GM19463 (cell line): ENCODE results near the gene GABRB1.

Experiments
- ATAC-seq: cut with Tn5 transposase; IDR thresholded peaks from one replicate; pipeline ENCODE4 v1.9.1; 2021; ENCODE audit warnings: mild to moderate bottlenecking, moderate library complexity; ENCODE audit not compliant: unreplicated experiment

GABRB1 gene

DNA sequence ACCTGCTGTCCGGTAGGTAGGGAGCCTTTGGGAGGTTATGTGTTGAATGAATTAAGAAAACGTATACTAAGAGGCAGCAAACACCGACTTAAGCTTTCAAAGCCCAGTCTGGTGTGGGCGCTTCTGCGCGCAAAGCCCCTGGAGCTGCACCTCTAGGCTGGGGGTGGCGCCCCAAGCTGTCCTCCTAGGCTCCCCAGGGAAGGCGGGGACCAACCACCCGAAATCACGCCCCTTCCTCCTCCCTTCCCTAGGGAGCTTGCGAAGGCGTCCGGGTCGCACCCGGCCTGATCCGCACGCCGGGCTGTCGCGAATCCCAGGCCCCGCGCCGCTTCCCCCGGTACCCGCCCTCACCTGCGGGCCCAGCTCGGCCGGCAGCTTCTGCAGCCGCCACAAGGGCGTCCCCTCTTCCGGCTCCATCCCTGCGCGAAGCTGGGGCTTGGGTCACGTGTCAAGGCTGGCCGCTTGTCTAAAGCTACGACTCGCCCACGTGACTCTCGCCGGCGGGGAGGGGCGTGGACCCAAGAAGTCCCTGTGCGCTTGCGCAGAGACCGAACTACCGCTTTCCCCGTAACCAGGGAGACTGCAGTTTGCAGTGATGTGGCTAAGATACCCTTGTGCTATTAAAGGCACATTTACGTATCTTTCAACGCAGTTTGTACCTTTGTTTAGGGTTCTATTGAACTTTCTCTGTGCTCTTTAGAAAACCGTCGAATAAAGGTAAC is 432.0 kb downstream of the GABRB1 start, which contains the start of gene COMMD8:
COMMD8 (minus strand) TSS at position 468 of the 722 bp plus-strand sequence; CDS start at position 417, 51 bp downstream.
- peak; percentile 87 for ATAC-seq

DNA sequence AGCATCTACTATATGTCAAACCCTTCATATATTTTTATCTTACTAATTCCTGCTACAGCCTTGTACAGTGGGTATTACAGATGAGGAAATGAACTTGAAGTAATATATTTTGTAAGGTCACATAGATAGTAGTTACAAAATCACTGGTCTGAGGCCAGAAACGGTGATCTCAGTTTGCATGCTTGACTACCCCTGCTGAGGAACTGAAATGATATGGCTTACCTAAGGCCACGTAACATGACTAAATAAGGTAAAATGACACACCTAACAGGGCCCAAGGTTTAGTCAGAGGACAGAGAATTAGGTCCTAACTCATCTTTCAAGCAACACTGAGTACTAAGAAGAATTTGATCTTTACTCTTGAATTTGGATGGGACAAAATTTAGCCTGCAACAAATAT is 433.6 kb downstream of the GABRB1 start:
- peak; percentile 11 for ATAC-seq

DNA sequence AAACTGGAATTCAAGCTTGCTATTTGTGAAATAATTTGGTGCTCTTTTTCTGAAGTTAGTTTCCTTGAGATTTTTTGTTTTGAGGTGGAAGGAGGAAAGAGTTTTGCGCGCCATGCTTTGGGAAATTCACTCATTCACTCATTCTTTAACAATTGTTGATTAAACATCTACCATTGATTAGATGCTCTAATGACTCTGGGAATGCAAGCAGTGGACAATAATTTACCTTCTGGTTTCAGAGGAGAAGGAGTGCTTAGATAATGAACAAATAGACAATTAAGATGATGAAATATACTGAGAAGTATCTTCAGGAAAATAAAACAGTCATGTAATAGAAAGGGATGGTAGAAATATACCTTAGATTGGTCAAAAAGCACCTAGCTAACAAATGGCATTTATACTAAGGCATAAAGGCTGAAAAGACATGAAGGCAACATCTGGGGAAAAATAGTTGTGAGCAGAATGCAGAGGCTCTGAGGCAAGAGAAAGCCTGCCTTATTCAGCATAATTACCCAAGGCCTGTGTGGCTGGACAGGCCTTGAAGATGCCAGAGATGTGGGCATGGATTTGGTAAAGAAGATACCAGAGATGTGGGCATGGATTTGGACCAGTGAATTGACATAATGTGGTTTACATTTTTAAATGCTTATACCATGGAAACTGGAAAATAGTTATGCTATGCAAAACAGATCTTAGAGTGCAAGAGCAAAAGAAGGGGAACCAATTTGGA is 434.9 kb downstream of the GABRB1 start:
- no peak for ATAC-seq

DNA sequence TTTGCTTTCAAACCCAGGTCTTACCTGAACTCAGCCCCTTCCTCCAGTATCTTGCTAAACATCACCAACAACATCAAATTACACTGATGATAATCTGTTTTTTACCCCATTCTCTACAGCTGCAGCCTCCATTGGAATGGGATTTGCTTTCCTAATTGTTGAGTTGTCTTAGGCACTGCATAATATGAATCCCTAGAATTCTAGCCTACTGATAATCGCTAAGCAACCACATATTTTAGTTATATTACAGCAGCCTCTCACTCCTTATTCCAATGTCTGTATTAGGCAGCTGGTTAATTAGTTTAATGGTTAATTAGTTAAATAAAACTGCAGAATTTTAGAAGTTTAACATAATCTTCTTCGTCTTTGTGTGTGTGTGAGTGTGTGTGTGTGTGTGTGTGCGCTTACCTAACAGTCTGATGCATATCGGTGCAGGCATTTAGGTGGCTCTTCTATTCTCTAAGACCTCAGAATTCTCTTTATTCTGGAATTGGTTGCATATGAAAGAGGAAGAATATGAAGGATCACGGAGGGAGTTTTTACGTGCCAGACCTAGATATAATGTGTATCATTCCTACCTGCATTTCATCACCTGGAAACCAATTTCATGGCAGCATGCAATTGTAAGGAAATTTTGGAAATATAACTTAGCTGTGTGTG is 437.5 kb downstream of the GABRB1 start:
- no peak for ATAC-seq

DNA sequence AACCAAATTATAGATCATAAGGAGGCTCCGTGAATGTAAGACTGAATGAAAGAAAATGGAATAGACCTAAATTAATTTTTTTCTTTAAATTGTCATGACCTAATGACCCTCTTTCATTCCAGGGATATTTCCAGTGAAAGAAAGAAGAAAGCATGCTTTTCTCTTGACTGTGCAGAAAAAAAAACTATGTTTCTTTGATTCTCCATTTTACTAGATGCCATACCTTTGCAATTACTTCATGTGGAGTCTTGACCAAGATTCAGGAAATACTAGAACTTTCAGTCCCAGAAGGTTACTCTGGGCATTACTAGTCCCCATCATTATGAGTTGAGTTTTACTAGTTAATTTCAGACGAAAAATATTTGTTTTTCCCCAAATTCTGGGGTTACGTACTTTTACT is 438.6 kb downstream of the GABRB1 start:
- ATAC-seq, result no peak

DNA sequence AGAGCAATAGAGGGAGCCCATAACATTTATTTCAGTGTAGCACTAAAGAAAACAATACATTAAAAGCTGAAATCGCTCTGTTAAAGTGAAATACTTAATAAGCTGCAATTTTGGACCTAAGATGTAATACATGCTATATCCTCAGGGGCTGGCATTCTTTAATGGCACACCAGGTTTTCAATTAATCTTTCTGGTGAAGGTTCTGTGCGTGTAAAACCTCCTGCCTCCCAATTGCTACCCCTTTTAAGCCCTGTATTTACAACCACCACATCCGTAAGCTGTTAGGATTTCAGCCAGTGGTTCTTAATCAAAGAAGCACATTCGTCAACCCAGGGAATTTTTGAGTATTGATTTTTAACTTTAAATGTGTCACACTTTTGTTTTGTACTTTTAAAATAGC is 439.7 kb downstream of the GABRB1 start:
- ATAC-seq, result no peak

DNA sequence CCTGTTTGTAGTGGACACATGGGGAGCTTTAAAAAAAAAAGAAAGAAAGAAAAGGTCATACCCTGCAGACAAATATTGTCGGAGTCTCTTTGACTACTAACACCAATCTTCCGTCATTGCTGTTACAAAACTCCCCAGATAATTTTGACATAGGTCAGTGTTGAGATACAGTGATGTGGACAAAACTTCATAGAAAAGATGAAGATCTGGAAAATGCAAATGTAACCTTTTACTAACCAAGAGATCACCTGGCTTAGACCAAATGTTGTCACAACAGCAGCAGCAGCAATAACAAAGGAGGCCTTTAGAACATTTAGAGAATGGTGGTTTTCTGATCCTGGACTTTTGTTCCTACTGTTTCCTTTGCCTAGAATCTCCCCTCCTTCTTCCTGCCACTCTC is 440.2 kb downstream of the GABRB1 start:
- no peak for ATAC-seq

DNA sequence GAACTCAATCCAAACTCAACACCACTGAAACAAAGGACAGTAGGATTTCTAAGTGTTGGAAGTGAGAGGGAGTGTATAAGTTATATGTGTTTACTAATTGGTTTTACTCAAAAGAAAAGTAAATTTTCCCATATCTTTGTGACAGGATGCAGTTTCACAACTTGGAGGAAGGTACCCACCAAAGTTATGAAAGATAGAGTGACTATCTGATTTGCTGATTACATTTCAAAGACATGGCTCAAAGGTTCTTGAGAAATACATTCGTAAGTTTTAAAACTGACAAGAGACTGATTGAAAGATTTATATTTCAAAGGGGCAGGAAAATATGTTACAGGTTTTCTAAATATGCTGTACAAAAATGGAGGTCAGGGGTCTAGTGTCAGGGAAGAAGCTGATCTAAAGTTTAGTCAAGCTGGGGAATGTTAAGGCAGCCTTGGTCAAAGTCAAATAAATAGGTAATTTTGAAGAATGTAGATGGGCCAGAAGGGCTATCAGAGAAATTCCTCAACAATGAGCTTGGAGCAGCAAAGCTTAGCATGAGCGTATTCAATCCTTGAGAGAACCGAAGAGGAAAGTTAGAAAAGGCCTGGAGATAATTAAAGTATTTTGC is 441.9 kb downstream of the GABRB1 start:
- no peak for ATAC-seq

DNA sequence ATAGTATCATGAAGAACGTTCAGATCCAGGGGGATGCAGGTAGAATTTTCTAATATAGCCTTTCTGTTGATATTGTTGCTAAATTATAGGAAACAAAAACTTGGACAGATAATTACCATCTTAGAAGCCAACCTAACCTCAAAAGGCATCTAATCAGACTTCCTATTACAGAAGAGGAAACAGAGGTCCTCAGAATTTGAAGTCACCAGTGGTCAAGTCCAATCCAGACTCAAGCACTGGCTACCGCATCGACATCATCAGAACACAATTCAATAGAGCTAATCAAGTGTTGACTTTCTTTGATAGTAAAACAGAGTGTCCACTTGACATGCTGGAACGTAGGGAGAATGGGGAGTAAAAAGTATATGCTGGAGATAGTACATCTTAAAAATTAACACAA is 443.4 kb downstream of the GABRB1 start:
- ATAC-seq, result no peak

DNA sequence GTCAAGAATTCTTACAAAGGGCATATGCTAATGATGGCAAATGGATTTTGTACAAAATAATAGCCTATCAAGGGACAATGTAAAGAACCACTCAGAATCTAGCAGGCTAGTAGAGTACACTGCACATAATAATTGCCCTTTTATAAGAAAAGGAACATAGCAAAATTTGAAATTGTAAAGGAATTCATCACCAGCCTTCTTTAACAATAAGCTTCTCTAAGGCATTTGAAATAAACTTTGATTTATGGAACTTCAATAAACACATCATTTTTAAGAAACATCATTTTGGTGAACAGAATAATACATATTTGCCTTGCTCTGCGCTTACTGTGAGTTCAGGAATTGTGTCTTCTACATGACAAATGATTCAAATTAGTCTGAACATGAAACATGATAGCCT is 444.0 kb downstream of the GABRB1 start:
- no peak for ATAC-seq
